Cortex of kidney (tissue), 1 donor: ENCODE results near the gene GEMIN2.
"Not testable (repeated sequence)": the region's sequence is repeated elsewhere in the genome, so short reads cannot be mapped to it uniquely, and the experiment has no call there.

Experiments used
- DNase-seq: peaks from one replicate; lab custom pipeline; 2025; lab: John Stamatoyannopoulos, UW

The GEMIN2 gene

GRCh38 chr14:39113685-39114072 lies 444 bp upstream of the GEMIN2 start:
- no peak for DNase-seq

GRCh38 chr14:39122330-39123138 lies 8.4 kb downstream of the GEMIN2 start:
- DNase-seq: no peak

GRCh38 chr14:39137835-39138234 lies 23.7 kb downstream of the GEMIN2 start:
- not testable (repeated sequence) for DNase-seq

DNA sequence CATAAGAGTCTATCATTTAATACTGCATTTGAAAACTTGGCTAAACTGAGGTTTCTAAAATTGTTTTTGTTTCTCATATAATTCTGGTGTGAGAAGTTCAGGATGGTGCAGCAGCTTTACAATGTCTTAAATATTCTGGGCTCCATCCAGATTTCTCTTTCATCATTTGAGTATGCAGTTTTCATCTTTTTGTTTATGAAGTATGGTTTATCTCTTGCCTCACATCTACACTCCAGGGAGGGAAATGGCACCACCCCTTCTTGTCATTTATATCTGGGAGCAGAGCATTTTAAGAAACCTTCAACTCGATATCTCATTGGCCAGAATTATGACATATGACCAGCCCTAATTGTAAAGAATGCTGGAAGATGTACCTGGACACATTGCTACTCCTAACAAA lies 24.3 kb downstream of the GEMIN2 start:
- no peak for DNase-seq

- no peak for DNase-seq
Observed at GRCh38 chr14:39140170-39140569, 26.0 kb downstream of the GEMIN2 start.

DNA sequence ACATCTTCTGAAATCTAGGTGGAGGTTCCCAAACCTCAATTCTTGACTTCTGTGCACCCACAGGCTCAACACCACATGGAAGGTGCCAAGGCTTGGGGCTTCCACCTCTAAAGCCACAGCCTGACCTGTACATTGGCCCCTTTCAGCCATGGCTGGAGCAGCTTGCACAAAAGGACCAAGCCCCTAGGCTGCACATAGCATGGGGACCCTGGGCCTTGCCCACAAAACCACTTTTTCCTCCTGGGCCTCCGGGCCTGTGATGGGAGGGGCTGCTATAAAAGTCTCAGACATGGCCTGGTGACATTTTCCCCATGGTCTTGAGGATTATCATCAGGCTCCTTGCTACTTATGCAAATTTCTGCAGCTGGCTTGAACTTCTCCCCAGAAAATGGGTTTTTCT lies 27.5 kb downstream of the GEMIN2 start:
- DNase-seq: not testable (repeated sequence)

DNA sequence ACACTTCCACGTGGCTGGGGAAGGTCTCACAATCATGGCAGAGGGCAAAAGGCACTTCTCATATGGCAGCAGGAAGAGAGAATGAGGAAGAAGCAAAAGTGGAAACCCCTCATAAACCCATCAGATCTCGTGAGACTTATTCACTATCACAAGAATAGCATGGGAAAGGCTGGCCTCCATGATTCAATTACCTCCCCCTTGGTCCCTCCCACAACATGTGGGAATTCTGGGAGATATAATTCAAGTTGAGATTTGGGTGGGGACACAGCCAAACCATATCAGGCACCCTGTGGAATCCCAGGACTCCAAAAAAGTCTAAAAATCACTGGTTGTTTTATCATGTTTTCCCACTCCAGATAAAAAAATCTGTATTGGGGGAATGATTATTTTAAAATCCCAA lies 29.1 kb downstream of the GEMIN2 start:
- not testable (repeated sequence) for DNase-seq

DNA sequence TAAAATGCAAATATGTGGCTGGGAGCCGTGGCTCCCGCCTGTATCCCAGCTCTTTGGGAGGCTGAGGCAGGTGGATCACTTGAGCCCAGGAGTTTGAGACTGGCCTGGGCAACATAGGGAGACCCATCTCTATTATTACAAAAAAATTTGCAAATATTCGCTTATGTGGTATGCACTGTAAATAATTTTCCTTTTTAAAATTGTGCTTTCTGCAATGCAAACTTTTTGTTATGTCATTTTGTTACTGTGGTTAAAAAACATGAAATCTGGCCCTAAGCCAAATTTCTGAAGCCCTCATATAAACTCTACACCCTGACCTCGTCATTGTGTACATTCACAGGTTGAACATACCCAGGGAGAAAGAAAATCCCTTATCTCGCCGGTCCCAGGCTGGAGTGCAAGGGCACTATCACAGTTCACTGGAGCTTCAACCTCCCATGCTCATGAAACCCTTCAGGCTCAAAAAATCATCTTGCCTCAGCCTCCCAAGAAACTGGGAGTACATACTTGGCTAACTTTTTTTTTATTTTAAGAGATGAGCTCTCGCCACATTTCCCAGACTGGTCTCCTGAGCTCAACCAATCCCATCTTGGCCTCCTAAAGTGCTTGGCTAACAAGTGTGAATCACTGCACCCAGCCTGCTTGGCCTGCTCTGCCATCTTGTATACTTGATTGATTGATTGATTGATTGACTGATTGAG lies 31.3 kb downstream of the GEMIN2 start:
- no peak for DNase-seq

- DNase-seq: no peak
Observed at GRCh38 chr14:39154594-39155189, 40.6 kb downstream of the GEMIN2 start.

- DNase-seq: no peak
Observed at GRCh38 chr14:39157491-39157890, 43.4 kb downstream of the GEMIN2 start.

DNA sequence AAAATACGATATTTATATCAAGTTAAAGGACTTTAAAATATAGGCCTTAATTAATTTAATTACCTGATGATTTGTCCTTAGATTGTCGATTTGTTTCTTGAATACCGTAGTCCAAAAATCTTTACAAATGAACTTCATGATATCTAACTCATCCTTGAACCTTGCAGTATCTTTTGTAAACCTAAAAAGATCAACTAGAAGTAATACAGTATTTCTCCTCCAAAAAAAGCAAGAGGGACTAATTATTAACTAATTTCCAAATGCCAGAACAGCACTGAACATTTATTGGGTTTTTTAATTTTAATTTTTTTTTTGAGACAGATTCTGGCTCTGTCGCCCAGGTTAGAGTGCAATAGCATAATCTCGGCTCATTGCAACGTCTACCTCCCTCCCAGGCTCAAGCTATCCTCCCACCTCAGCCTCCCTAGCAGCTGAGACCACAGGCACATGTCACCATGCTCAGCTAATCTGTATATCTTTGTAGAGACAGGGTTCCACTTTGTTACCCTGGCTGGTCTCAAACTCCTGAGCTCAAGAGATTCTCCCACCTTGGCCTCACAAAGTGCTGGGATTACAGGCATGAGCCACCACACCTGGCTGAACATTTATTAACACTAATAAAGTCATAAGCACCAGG lies 44.2 kb downstream of the GEMIN2 start:
- DNase-seq: no peak

DNA sequence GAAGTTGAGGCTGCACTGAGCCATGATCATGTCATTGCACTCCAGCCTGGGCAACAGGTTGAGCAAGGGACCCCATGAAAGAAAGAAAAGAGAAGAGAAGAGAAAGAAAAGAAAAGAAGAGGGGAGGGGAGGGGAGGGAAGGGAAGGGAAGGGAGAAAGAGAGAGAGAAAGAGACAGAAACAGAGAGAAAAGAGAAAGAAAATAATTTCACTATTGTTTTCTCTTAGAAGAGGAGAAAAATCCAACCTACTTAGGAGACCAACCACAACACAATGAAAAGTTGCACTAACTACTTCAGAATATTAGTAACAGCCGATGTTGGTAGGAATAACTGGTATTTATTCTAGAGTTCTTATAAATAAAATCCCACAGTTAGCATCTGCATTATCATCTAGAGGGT lies 46.4 kb downstream of the GEMIN2 start:
- DNase-seq: no peak

DNA sequence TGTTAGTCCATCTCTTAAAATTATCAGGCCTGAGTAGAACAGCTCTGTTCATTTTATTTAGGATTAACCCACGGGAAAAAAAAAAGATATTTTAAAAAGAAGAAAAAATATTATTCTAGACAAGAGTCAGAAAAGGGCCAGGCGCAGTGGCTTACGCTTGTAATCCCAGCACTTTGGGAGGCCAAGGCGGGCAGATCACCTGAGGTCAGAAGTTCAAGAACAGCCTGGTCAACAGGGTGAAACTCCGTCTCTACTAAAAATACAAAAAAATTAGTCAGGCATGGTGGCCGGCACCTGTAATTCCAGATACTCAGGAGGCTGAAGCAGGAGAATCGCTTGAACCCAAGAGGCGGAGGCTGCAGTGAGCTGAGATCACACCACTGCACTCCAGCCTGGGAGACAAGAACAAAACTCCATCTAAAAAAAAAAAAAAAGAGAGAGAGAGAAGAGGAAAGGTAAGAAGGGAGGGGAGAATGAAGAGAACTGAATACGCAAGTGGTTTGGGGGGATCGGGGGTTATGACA lies 53.7 kb downstream of the GEMIN2 start:
- DNase-seq: not testable (repeated sequence)

DNA sequence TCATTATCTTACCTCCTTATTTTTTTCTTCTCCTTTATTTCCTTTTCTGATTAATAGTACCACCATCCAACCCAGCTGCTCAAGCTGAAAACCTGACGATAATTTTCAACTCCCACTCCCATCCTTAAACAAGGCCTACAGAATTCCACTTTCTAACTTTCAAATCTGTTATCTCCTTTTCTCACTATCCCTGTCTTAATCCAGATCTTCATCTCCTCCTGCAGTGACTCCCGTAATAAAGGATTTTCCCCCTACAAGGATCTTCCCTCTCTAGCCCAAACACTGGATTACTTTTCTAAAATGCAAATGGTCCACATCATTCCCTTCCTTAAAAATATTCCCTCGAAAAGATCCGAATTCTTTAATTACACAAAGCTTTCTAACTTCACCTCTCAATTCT lies 54.5 kb downstream of the GEMIN2 start:
- DNase-seq: no peak

- DNase-seq: no peak
Observed at GRCh38 chr14:39169541-39169900, 55.4 kb downstream of the GEMIN2 start.

DNA sequence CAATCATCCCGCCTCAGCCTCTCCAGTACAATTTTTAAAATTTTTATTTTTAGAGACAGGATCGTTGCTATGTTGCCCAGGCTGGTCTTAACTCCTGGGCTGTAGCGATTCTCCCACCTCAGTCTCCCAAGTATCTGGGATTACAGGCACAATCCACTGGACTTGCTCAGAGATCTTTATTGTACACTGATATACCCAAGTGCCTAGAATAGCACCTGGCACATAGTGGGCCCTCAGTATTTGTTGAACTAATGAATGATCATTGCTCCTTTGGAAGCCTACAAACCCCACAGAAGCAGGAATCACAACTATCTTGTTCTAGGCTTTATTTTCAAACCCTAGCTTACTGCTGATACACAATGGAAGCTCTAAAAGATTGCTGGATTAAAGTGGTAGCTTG lies 59.1 kb downstream of the GEMIN2 start:
- no peak for DNase-seq

GRCh38 chr14:39174560-39175444 lies 60.7 kb downstream of the GEMIN2 start, which contains the start of gene PNN:
Gene PNN, plus strand, starts transcription at chr14:39175254. Its CDS starts 26 bp downstream, at chr14:39175280.
- peak; percentile 71 for DNase-seq

DNA sequence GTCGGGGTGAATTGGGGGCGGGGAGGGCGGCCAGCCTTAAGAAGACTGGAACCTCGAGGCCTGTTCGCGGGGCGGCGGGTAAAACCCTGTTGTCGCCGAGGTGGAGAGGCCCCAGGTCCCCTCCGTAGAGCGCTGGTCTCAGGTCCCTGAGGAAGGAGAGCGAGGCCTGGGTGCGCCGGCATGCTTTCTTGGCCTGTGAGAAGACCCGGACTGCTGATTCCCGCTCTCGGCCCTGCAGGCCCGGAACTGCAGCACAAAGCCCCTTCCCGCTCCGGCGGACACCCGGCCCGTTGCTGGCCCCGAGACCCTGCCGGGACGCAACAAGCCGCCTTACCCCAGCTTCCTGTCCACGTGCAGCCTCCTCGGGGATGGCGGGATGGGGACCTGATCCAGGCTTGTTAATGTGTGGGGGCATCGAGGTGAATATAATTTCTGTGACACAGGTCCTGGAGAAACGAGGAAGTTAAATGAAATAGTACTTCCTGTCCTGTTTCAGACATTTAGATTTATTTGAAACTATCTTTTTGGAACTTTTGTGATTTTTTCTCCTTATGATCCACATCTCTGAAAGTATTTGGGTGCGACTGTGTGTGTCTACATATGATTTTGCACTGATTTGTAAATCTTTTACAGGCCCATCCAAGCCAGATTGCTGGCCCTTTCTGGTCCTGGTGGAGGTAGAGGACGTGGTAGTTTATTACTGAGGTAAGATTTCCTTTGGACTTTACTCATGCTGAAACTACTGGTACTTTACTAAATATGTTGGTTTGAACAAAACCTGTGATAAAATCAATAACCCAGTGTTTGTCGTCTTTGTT lies 61.5 kb downstream of the GEMIN2 start:
- DNase-seq: no peak

- no peak for DNase-seq
Observed at GRCh38 chr14:39176263-39177167, 62.4 kb downstream of the GEMIN2 start.
